SK-N-SH treated with all-trans-retinoic acid at 6 μM for 48 hours (cell line): ENCODE data around the gene ALK.

Experiments used
- ATAC-seq: fragments of 200-7000 bp; cut with Tn5 transposase; 3 replicates; pipeline ENCODE4 v1.9.1; 2020; ENCODE audit warnings: mild to moderate bottlenecking, moderate library complexity
- ARNTL ChIP-seq: fragments of 450-650 bp; formaldehyde crosslinking; IDR thresholded peaks from 2 replicates; pipeline ENCODE4 v1.5.0; 2020; ENCODE audit warnings: low read depth, mild to moderate bottlenecking, moderate library complexity, borderline replicate concordance
- BACH2 ChIP-seq: fragments of 250-450 bp; sonication (Bioruptor Pico); IDR thresholded peaks from 2 replicates; pipeline ENCODE4 v1.9.0; 2021; ENCODE audit warnings: mild to moderate bottlenecking, borderline replicate concordance
- CSDC2 ChIP-seq: fragments of 250-450 bp; sonication (Bioruptor Pico); IDR thresholded peaks from 2 replicates; pipeline ENCODE4 v1.5.0; 2020; ENCODE audit warnings: mild to moderate bottlenecking, moderate library complexity
- ESRRG ChIP-seq: fragments of 250-450 bp; sonication (Bioruptor Pico); IDR thresholded peaks from 2 replicates; pipeline ENCODE4 v1.6.1; 2021; ENCODE audit warnings: mild to moderate bottlenecking
- GLIS3 ChIP-seq: fragments of 250-450 bp; sonication (Bioruptor Pico); IDR thresholded peaks from 2 replicates; pipeline ENCODE4 v1.5.0; 2020; ENCODE audit warnings: mild to moderate bottlenecking, moderate library complexity
- ISL1 ChIP-seq: fragments of 250-450 bp; sonication (Bioruptor Pico); IDR thresholded peaks from 2 replicates; pipeline ENCODE4 v2.1.2; 2022; ENCODE audit warnings: mild to moderate bottlenecking, moderate library complexity
- OSR1 ChIP-seq: fragments of 250-450 bp; sonication (Bioruptor Pico); IDR thresholded peaks from 2 replicates; pipeline ENCODE4 v1.8.0; 2022; ENCODE audit warnings: moderate library complexity, mild to moderate bottlenecking, inconsistent platforms
- PPARA ChIP-seq: fragments of 250-450 bp; sonication (Bioruptor Pico); IDR thresholded peaks from 2 replicates; pipeline ENCODE4 v1.5.0; 2020; ENCODE audit warnings: mild to moderate bottlenecking, borderline replicate concordance
- RARB ChIP-seq: fragments of 250-450 bp; sonication (Bioruptor Pico); IDR thresholded peaks from 2 replicates; pipeline ENCODE4 v1.8.0; 2021; ENCODE audit warnings: mild to moderate bottlenecking, moderate library complexity
- SNAI2 ChIP-seq: fragments of 250-450 bp; sonication (Bioruptor Pico); IDR thresholded peaks from 2 replicates; pipeline ENCODE4 v1.5.0; 2020; ENCODE audit warnings: mild to moderate bottlenecking, moderate library complexity
- TCF4 ChIP-seq: fragments of 250-450 bp; sonication (Bioruptor Pico); IDR thresholded peaks from 2 replicates; pipeline ENCODE4 v1.8.0; 2021; ENCODE audit warnings: mild to moderate bottlenecking, moderate library complexity, borderline replicate concordance
- TOX ChIP-seq: fragments of 250-450 bp; sonication (Bioruptor Pico); IDR thresholded peaks from 2 replicates; pipeline ENCODE4 v1.8.0; 2021; ENCODE audit warnings: mild to moderate bottlenecking, moderate library complexity, borderline replicate concordance
- ZC3H10 ChIP-seq: fragments of 250-450 bp; sonication (Bioruptor Pico); IDR thresholded peaks from 2 replicates; pipeline ENCODE4 v1.5.1; 2021; ENCODE audit warnings: mild to moderate bottlenecking, moderate library complexity
- ZFP3 ChIP-seq: fragments of 250-450 bp; sonication (Bioruptor Pico); IDR thresholded peaks from 2 replicates; pipeline ENCODE4 v1.5.0; 2020; ENCODE audit warnings: mild to moderate bottlenecking, moderate library complexity
- ZNF565 ChIP-seq: fragments of 450-650 bp; formaldehyde crosslinking; conservative IDR thresholded peaks from 2 replicates; pipeline ENCODE4 v1.5.0; 2020; ENCODE audit warnings: low read depth, mild to moderate bottlenecking, moderate library complexity
- ZNF8 ChIP-seq: fragments of 450-650 bp; formaldehyde crosslinking; IDR thresholded peaks from 2 replicates; pipeline ENCODE4 v1.5.0; 2020; ENCODE audit warnings: mild to moderate bottlenecking, moderate library complexity
- TF ChIP-seq, protein P1 (sequence below): fragments of 250-450 bp; sonication (Bioruptor Pico); IDR thresholded peaks from 2 replicates; pipeline ENCODE4 v1.5.0; 2020; ENCODE audit warnings: mild to moderate bottlenecking, moderate library complexity
- TF ChIP-seq, protein P2 (sequence below): fragments of 250-450 bp; sonication (Bioruptor Pico); IDR thresholded peaks from 2 replicates; pipeline ENCODE4 v1.5.1; 2020; ENCODE audit warnings: low read depth, mild to moderate bottlenecking, moderate library complexity
- TF ChIP-seq, protein P3 (sequence below): fragments of 250-450 bp; sonication (Bioruptor Pico); IDR thresholded peaks from 2 replicates; pipeline ENCODE4 v1.8.0; 2021; ENCODE audit warnings: low read depth, mild to moderate bottlenecking, moderate library complexity, borderline replicate concordance
- TF ChIP-seq, protein P4 (sequence below): fragments of 250-450 bp; sonication (Bioruptor Pico); IDR thresholded peaks from 2 replicates; pipeline ENCODE4 v1.5.1; 2021; ENCODE audit warnings: mild to moderate bottlenecking, moderate library complexity
- TF ChIP-seq, protein P5 (sequence below): fragments of 250-450 bp; sonication (Bioruptor Pico); IDR thresholded peaks from 2 replicates; pipeline ENCODE4 v1.8.0; 2020; ENCODE audit warnings: mild to moderate bottlenecking, moderate library complexity, borderline replicate concordance

Gene ALK

DNA sequence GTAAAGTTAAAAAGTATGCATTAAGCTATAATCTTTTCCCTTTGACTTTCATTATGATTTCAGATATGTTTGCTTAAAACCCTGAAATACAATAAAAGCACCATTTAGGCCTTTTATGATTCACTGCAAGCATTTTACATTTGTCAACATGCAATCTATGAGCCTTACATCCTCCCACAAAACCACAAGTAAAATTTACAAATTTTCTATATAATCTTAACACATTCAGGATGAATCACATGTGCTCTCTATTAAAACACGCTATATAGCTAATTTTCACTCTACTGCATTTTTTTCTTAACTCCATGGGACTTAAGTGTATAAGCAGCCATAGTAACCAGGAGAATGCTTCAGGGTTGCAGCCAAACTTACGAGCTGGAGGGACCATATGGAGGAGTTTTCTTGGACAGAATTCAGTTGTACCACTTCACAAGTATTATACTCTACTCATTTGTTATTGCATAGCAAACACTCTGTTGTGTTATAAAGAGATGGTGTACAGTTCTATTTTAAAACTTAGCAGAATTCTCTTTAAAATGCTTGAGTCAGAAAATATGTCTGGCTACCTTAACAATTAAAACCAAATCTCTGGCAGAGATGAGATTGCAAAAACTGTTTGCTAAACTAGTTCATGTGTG lies 293.2 kb downstream of the ALK start:
- ATAC-seq = no peak
- TF ChIP-seq TOX (CRISPR knock-in tag) (no peak), ISL1 (CRISPR knock-in tag) (no peak), ESRRG (no peak), ZC3H10 (CRISPR knock-in tag) (no peak), TCF4 (CRISPR knock-in tag) (no peak), ZNF565 (CRISPR knock-in tag) (no peak)
- TF ChIP-seq, protein P1, sequence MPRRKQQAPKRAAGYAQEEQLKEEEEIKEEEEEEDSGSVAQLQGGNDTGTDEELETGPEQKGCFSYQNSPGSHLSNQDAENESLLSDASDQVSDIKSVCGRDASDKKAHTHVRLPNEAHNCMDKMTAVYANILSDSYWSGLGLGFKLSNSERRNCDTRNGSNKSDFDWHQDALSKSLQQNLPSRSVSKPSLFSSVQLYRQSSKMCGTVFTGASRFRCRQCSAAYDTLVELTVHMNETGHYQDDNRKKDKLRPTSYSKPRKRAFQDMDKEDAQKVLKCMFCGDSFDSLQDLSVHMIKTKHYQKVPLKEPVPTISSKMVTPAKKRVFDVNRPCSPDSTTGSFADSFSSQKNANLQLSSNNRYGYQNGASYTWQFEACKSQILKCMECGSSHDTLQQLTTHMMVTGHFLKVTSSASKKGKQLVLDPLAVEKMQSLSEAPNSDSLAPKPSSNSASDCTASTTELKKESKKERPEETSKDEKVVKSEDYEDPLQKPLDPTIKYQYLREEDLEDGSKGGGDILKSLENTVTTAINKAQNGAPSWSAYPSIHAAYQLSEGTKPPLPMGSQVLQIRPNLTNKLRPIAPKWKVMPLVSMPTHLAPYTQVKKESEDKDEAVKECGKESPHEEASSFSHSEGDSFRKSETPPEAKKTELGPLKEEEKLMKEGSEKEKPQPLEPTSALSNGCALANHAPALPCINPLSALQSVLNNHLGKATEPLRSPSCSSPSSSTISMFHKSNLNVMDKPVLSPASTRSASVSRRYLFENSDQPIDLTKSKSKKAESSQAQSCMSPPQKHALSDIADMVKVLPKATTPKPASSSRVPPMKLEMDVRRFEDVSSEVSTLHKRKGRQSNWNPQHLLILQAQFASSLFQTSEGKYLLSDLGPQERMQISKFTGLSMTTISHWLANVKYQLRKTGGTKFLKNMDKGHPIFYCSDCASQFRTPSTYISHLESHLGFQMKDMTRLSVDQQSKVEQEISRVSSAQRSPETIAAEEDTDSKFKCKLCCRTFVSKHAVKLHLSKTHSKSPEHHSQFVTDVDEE (CRISPR knock-in tag) = no peak
- TF ChIP-seq, protein P2, sequence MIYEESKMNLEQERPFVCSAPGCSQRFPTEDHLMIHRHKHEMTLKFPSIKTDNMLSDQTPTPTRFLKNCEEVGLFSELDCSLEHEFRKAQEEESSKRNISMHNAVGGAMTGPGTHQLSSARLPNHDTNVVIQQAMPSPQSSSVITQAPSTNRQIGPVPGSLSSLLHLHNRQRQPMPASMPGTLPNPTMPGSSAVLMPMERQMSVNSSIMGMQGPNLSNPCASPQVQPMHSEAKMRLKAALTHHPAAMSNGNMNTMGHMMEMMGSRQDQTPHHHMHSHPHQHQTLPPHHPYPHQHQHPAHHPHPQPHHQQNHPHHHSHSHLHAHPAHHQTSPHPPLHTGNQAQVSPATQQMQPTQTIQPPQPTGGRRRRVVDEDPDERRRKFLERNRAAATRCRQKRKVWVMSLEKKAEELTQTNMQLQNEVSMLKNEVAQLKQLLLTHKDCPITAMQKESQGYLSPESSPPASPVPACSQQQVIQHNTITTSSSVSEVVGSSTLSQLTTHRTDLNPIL = no peak

DNA sequence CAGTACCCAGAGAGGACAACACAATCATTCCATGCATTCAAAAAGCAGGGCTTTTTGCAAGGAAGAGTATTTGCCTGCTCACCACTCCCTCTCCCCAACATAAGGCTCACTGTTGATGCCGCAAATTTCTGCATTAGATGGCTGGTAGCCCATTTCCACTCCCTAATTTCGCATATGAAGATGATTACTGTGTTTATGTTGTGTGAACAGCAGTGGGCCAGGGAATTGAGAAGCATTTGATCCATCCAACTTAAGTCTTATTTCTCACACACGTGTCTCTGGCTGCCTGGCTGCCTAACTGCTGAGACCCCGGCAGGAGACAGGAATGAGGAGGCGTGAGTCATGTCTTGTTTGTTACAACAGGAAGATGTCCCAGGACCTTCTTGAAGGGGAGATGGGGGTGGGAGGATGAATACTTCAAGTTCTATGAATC lies 294.1 kb downstream of the ALK start:
- ATAC-seq = peak; percentile 57; the same call in 2 of the 3 replicates
- TF ChIP-seq SNAI2 (CRISPR knock-in tag) = no peak
- TF ChIP-seq OSR1 = no peak
- TF ChIP-seq ZC3H10 (CRISPR knock-in tag) = no peak
- no peak for TF ChIP-seq TCF4 (CRISPR knock-in tag)
- TF ChIP-seq ZFP3 = no peak
- TF ChIP-seq, protein P1 (CRISPR knock-in tag) = no peak
- TF ChIP-seq, protein P3, sequence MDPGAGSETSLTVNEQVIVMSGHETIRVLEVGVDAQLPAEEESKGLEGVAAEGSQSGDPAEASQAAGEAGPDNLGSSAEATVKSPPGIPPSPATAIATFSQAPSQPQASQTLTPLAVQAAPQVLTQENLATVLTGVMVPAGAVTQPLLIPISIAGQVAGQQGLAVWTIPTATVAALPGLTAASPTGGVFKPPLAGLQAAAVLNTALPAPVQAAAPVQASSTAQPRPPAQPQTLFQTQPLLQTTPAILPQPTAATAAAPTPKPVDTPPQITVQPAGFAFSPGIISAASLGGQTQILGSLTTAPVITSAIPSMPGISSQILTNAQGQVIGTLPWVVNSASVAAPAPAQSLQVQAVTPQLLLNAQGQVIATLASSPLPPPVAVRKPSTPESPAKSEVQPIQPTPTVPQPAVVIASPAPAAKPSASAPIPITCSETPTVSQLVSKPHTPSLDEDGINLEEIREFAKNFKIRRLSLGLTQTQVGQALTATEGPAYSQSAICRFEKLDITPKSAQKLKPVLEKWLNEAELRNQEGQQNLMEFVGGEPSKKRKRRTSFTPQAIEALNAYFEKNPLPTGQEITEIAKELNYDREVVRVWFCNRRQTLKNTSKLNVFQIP = no peak
- TF ChIP-seq ESRRG = no peak
- TF ChIP-seq, protein P4, sequence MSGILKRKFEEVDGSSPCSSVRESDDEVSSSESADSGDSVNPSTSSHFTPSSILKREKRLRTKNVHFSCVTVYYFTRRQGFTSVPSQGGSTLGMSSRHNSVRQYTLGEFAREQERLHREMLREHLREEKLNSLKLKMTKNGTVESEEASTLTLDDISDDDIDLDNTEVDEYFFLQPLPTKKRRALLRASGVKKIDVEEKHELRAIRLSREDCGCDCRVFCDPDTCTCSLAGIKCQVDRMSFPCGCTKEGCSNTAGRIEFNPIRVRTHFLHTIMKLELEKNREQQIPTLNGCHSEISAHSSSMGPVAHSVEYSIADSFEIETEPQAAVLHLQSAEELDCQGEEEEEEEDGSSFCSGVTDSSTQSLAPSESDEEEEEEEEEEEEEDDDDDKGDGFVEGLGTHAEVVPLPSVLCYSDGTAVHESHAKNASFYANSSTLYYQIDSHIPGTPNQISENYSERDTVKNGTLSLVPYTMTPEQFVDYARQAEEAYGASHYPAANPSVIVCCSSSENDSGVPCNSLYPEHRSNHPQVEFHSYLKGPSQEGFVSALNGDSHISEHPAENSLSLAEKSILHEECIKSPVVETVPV (CRISPR knock-in tag) = no peak
- TF ChIP-seq PPARA (CRISPR knock-in tag) = no peak
- no peak for TF ChIP-seq ZNF8 (CRISPR knock-in tag)
- TF ChIP-seq, protein P5, sequence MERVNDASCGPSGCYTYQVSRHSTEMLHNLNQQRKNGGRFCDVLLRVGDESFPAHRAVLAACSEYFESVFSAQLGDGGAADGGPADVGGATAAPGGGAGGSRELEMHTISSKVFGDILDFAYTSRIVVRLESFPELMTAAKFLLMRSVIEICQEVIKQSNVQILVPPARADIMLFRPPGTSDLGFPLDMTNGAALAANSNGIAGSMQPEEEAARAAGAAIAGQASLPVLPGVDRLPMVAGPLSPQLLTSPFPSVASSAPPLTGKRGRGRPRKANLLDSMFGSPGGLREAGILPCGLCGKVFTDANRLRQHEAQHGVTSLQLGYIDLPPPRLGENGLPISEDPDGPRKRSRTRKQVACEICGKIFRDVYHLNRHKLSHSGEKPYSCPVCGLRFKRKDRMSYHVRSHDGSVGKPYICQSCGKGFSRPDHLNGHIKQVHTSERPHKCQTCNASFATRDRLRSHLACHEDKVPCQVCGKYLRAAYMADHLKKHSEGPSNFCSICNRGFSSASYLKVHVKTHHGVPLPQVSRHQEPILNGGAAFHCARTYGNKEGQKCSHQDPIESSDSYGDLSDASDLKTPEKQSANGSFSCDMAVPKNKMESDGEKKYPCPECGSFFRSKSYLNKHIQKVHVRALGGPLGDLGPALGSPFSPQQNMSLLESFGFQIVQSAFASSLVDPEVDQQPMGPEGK (CRISPR knock-in tag) = no peak
- no peak for TF ChIP-seq ISL1 (CRISPR knock-in tag)
- no peak for TF ChIP-seq ARNTL (CRISPR knock-in tag)
- TF ChIP-seq GLIS3 (CRISPR knock-in tag) = no peak
- no peak for TF ChIP-seq ZNF565 (CRISPR knock-in tag)
- TF ChIP-seq CSDC2 (CRISPR knock-in tag) = no peak
- no peak for TF ChIP-seq BACH2 (CRISPR knock-in tag)
- no peak for TF ChIP-seq TOX (CRISPR knock-in tag)
- no peak for TF ChIP-seq RARB (CRISPR knock-in tag)
